ENCODE measurements around the gene CC2D2A.
A peak's percentile ranks its signal among the peaks of the same experiment; 100 is the strongest.

Gene CC2D2A

DNA sequence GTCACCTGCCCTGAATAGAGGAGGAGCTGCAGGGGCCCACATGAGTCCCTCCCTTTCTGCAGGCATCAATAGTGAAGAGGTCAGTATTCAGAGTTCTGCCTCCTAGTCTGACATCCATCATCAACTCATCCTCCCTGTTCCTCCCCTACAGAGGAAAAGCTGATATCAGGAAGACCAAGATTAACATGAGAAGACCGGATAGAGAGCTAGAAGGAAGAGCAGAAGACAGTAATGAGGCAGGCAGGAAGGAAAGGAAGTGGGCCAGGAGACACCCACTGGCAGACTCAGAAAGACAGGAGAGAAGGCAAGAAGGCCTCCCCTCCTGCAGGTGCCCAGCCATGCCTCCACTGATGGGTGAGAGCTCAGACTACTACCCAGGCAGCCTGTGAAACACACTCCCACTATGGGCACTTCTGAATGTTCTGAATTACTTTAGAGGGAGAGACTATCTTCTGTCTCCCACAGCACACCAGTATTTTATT is 74.6 kb downstream of the CC2D2A start:
- Histone ChIP-seq H3K4me1 (ENCODE audit: insufficient read depth, low read length) (peaks cover 20% of the 10 kb centered on the region; the same call in 1 of the 2 replicates), H3K27ac (ENCODE audit: low read length) (no peak overlapping the region), H3K27me3 (ENCODE audit: insufficient read depth, low read length) (no peaks in the 10 kb centered on the region), H3K4me3 (ENCODE audit: low read length) (peak overlapping the region; percentile 8; the same call in 1 of the 2 replicates), H3K9ac (ENCODE audit: low read depth, low read length) (no peak overlapping the region), H3K36me3 (ENCODE audit: insufficient read depth, low read depth, low read length) (peaks cover under 1% of the 10 kb centered on the region; the same call in 1 of the 2 replicates), H3K9me3 (ENCODE audit: insufficient read depth, low read depth, low read length) (no peaks in the 10 kb centered on the region)

DNA sequence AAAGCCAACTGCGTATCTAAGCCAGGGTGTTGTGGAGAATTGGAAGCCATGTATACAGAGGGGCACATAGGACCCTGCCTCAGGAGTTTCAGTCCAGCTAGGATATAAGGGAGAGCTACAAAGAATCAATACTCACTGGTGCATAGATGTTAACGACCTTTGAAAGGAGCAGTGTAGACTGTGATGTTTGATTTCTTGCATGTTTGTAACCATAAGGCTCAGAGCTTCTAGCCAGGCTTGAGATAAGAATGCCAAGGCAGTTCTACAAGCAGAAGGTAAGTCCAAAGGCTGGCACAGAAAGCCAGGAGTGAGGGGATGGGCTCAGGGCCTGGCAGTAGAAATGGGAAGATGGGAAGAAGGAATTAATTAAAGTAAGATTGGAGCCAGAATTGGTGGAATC is 75.7 kb downstream of the CC2D2A start:
- peaks cover 20% of the 10 kb centered on the region; the same call in 1 of the 2 replicates for H3K4me1 ChIP-seq (ENCODE audit: insufficient read depth, low read length)
- H3K27me3 ChIP-seq (ENCODE audit: insufficient read depth, low read length): no peaks in the 10 kb centered on the region
- no peaks in the 10 kb centered on the region for H3K36me3 ChIP-seq (ENCODE audit: insufficient read depth, low read depth, low read length)
- H3K9me3 ChIP-seq (ENCODE audit: insufficient read depth, low read depth, low read length): no peaks in the 10 kb centered on the region
- H3K9ac ChIP-seq (ENCODE audit: low read depth, low read length): no peak overlapping the region
- no peak overlapping the region for H3K27ac ChIP-seq (ENCODE audit: low read length)
- H3K4me3 ChIP-seq (ENCODE audit: low read length): no peak overlapping the region

DNA sequence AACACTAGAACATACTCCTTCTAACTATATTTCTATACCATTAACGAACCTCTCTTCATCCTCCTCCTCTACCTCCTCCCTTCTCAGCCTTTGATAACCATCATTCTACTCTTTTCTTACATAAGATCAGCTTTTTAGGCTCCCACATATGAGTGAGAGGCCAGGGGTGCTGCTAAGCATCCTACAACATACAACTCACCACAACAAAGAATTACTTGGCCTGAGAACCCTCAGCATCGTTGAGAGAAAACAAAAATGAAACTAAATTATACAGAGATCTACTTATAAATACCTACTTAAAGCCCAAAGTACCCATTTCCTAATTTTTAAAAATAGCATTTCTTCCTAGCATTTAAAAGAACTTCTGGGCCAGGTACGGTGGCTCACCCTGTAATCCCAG is 77.7 kb downstream of the CC2D2A start:
- Histone ChIP-seq H3K27me3 (ENCODE audit: insufficient read depth, low read length) (no peaks in the 10 kb centered on the region), H3K27ac (ENCODE audit: low read length) (no peak overlapping the region), H3K9ac (ENCODE audit: low read depth, low read length) (no peak overlapping the region), H3K36me3 (ENCODE audit: insufficient read depth, low read depth, low read length) (no peaks in the 10 kb centered on the region), H3K4me3 (ENCODE audit: low read length) (no peak overlapping the region), H3K9me3 (ENCODE audit: insufficient read depth, low read depth, low read length) (no peaks in the 10 kb centered on the region), H3K4me1 (ENCODE audit: insufficient read depth, low read length) (peaks cover 20% of the 10 kb centered on the region; the same call in 1 of the 2 replicates)

DNA sequence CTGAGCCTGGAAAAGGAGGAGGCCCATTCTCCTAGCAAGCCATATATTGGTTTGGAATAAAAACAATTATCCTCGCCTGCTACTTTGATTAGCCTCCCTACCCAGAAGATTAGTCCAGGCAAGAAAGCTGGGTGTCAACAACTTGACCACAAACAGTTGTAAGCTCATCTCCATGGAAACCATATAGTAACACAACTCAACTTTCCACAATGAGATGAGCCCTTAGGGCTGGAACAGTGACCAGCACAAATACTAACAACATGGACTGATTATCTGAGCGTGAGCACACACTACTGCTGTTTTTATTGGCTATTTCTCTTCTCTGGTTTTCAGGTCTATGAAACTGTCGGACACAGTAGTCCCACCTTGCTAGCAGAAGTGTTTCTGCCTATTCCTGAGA is 80.8 kb downstream of the CC2D2A start:
- Histone ChIP-seq H3K4me3 (ENCODE audit: low read length) (no peak overlapping the region), H3K36me3 (ENCODE audit: insufficient read depth, low read depth, low read length) (peaks cover 7% of the 10 kb centered on the region; the same call in 1 of the 2 replicates), H3K27me3 (ENCODE audit: insufficient read depth, low read length) (no peaks in the 10 kb centered on the region)

DNA sequence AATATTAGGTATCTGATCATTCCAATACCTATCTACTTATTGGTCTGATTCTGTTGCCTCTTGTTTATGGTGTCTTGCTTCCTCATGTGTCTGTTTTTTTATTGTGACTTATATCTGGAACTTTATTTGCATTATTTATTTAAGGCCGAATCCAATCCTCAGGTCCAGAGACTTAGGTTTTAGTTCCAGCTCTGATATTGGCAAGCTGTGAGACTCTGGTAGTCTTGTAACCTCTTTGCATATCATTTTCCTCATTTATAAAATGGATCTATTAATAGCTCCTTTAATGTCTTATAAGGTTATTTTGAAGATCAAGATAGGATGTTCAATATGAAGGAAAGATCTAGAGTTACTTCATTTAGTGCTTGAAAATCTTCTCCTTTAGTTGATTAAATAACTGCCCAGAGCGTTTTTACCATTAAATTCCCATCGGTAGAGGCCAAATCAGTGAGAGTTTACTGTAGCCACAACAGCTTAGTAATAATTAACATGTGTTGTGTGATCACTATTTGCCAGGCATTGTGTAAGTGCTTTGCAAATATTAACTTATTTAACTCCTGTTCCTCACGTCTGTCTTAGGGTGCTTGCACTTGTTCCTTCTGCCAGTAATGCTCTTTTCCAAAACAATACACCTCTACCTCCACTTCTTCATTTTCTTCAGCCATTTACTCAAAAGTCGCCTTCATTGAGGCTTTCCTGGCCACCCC is 82.2 kb downstream of the CC2D2A start:
- H3K4me3 ChIP-seq (ENCODE audit: low read length): no peak overlapping the region

More for the DNA sequence above, 80.8 kb downstream of the CC2D2A start:
- Histone ChIP-seq H3K9ac (ENCODE audit: low read depth, low read length) (no peak overlapping the region), H3K9me3 (ENCODE audit: insufficient read depth, low read depth, low read length) (no peaks in the 10 kb centered on the region), H3K27ac (ENCODE audit: low read length) (no peak overlapping the region), H3K4me1 (ENCODE audit: insufficient read depth, low read length) (no peaks in the 10 kb centered on the region)

DNA sequence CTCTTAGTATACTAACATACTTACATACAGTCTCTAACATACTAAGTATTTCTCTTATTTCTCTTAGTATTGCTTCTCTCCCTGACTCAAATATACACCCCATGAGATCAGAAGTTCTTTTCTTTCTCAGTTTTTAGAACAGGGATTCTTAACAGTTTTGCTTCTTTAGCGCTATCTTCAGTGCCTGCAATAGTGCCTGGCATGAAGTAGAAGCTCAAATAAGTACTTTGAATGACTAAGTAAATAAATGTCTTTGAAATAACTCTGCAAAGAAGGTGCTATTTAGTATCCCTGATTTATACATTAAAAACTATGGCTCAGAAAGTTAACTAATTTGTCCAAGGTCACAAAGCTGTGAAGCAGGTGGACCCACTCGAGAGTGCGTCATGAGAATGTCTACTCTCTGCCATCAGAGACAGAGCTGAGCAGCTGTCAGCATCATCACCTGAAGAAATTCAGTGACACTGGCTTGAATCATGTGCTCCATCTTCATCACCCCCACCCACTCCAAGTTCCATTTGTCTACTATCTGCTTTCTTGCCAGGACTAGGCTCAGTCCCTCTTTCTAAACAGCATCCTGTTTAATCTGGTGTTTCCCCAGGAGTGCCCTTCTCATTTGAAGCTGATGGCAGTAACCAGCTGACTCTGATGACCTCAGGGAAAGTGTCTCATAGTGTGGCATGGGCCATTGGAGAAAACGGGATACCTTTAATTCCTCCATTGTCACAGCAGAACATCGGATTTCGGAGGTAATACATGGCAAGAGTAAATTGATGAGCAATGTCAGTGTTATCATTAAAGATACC is 83.1 kb downstream of the CC2D2A start:
- Histone ChIP-seq H3K27ac (ENCODE audit: low read length) (no peak overlapping the region), H3K27me3 (ENCODE audit: insufficient read depth, low read length) (no peaks in the 10 kb centered on the region), H3K9ac (ENCODE audit: low read depth, low read length) (no peak overlapping the region), H3K4me3 (ENCODE audit: low read length) (no peak overlapping the region), H3K9me3 (ENCODE audit: insufficient read depth, low read depth, low read length) (no peaks in the 10 kb centered on the region), H3K36me3 (ENCODE audit: insufficient read depth, low read depth, low read length) (peaks cover 18% of the 10 kb centered on the region), H3K4me1 (ENCODE audit: insufficient read depth, low read length) (no peaks in the 10 kb centered on the region)

More for the DNA sequence above, 82.2 kb downstream of the CC2D2A start:
- Histone ChIP-seq H3K9me3 (ENCODE audit: insufficient read depth, low read depth, low read length) (no peaks in the 10 kb centered on the region), H3K27me3 (ENCODE audit: insufficient read depth, low read length) (no peaks in the 10 kb centered on the region), H3K36me3 (ENCODE audit: insufficient read depth, low read depth, low read length) (peaks cover 18% of the 10 kb centered on the region), H3K9ac (ENCODE audit: low read depth, low read length) (no peak overlapping the region), H3K4me1 (ENCODE audit: insufficient read depth, low read length) (no peaks in the 10 kb centered on the region), H3K27ac (ENCODE audit: low read length) (no peak overlapping the region)

DNA sequence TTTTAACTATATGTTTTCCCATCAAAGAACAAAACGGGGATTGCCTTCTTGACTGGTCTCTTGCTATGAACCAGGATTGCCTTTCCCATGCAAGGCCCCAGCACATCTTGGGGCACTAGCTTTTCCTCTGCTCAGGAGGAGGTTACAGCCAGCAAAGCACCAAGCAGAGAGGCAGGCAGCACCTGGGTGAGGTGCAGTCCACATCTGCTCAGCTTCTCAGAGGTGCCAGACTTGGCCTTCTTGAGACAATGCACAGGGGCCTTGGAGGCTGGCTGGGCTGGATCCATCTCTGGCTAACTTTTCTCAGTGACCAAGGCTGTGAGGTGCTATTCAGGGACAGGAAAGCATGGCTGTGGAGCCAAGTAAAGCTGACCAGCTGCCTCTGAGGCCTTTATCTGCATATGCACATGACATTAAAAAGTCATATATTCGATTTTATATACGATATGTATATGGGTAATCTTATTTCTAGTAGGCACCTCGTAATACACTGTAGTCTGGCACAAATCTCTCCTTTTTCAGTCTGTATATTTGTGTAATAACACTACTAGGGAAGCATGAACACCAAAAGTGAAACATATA is 86.9 kb downstream of the CC2D2A start:
- no peak overlapping the region for H3K4me3 ChIP-seq (ENCODE audit: low read length)
- H3K36me3 ChIP-seq (ENCODE audit: insufficient read depth, low read depth, low read length): peaks cover 18% of the 10 kb centered on the region
- H3K27ac ChIP-seq (ENCODE audit: low read length): no peak overlapping the region

DNA sequence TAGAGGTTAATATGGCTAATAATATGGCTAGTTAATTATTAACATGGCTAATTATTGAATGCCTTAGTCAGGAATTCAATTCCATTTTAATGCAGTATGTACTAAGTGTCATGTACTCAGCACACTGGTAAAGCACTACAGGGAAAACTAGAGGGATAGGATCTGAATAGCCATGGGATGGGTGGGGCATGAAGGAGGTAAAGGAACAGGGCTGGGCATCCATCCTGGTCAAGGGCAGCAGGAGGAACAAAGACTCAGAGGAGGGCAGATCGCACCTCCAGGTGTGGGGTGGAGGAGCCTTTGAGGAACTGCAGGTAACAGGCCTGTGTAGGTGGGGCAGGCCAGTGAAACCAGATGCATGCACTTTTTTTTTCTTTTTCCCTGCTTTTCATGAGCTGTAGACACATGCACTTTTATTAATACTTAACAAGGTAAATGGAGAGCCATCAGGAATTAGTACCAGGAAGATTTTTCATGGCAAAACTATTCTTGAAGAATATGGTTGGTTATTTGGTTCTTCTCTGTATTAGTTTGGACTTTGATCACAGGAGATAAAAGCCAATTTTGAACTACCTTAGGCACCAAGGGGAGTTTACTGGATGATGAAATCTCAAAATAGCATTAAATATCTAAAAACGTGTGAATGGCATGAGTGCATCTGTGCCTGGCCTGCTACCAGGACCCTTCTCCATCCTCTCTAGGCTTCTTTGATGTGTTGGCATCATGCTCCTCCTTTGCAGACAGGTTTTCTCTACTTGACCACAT is 88.3 kb downstream of the CC2D2A start:
- Histone ChIP-seq H3K36me3 (ENCODE audit: insufficient read depth, low read depth, low read length) (peaks cover 18% of the 10 kb centered on the region), H3K27me3 (ENCODE audit: insufficient read depth, low read length) (no peaks in the 10 kb centered on the region), H3K27ac (ENCODE audit: low read length) (no peak overlapping the region), H3K9me3 (ENCODE audit: insufficient read depth, low read depth, low read length) (no peaks in the 10 kb centered on the region), H3K4me1 (ENCODE audit: insufficient read depth, low read length) (no peaks in the 10 kb centered on the region), H3K9ac (ENCODE audit: low read depth, low read length) (no peak overlapping the region), H3K4me3 (ENCODE audit: low read length) (no peak overlapping the region)

More for the DNA sequence above, 86.9 kb downstream of the CC2D2A start:
- Histone ChIP-seq H3K9me3 (ENCODE audit: insufficient read depth, low read depth, low read length) (no peaks in the 10 kb centered on the region), H3K4me1 (ENCODE audit: insufficient read depth, low read length) (no peaks in the 10 kb centered on the region), H3K9ac (ENCODE audit: low read depth, low read length) (no peak overlapping the region), H3K27me3 (ENCODE audit: insufficient read depth, low read length) (no peaks in the 10 kb centered on the region)

DNA sequence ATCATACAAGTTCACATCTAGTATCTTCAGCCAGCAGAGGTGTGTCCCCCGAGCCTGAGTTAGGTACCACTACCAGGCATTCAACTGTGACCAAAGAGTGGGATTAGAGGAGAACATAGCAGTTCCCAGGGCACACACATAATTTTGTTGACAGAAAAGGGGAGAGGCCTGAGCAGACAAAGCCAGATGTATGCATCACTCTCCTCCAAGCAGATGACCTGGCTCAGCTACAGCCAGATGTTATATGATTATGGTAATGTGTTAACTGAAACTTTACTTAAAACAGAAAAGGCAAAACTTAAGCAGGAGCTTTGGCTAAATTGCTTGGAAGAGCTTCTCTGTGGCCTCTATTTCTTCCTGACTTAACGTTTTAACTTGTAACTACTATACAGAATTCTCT is 88.9 kb downstream of the CC2D2A start:
- H3K36me3 ChIP-seq (ENCODE audit: insufficient read depth, low read depth, low read length): peaks cover 18% of the 10 kb centered on the region
- H3K9me3 ChIP-seq (ENCODE audit: insufficient read depth, low read depth, low read length): no peaks in the 10 kb centered on the region
- no peak overlapping the region for H3K27ac ChIP-seq (ENCODE audit: low read length)
- H3K27me3 ChIP-seq (ENCODE audit: insufficient read depth, low read length): no peaks in the 10 kb centered on the region
- H3K4me1 ChIP-seq (ENCODE audit: insufficient read depth, low read length): no peaks in the 10 kb centered on the region
- no peak overlapping the region for H3K4me3 ChIP-seq (ENCODE audit: low read length)
- no peak overlapping the region for H3K9ac ChIP-seq (ENCODE audit: low read depth, low read length)

DNA sequence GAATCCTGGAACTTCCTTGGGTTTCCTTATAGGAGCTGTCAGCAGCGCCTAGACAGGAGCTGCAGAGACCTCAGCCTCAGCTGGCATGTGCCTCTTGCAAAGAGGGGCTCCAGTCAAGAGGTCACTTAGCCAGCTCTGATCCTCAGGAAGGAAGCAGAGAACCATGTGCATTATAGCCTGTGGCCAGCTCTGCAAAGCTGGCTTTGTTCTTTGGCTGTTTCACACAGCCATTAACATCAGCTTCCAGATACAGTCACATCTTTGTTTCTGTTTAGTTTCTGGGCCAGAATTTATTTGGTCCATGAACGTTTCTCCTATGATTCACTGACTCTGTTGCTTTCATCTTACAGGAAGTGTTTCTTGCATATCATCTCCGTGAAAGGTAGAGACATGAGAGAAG is 92.4 kb downstream of the CC2D2A start:
- no peaks in the 10 kb centered on the region for H3K9me3 ChIP-seq (ENCODE audit: insufficient read depth, low read depth, low read length)
- H3K36me3 ChIP-seq (ENCODE audit: insufficient read depth, low read depth, low read length): no peaks in the 10 kb centered on the region; the same call in 1 of the 2 replicates
- H3K9ac ChIP-seq (ENCODE audit: low read depth, low read length): no peak overlapping the region
- no peak overlapping the region for H3K4me3 ChIP-seq (ENCODE audit: low read length)
- H3K27me3 ChIP-seq (ENCODE audit: insufficient read depth, low read length): no peaks in the 10 kb centered on the region
- H3K4me1 ChIP-seq (ENCODE audit: insufficient read depth, low read length): no peaks in the 10 kb centered on the region
- no peak overlapping the region for H3K27ac ChIP-seq (ENCODE audit: low read length)

DNA sequence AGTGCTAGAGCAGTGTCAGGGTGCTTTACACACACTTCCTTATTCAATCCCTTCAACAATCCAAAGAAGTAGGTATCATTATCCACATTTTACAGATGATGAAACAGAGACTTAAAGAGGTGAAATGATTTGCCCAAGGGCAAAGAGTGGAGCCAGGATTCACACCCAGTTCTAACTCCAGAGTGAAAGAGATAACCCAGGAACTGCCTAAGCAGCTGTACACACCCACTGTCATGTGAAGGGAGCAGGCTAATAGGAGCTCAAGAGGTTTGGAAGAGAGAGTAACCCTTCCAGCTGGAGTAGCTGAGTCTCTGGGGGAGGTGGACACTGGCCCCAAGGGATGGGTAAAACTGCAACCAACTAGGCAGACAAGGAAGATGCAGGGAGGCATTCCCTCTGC is 92.9 kb downstream of the CC2D2A start:
- H3K36me3 ChIP-seq (ENCODE audit: insufficient read depth, low read depth, low read length): no peaks in the 10 kb centered on the region; the same call in 1 of the 2 replicates
- H3K27me3 ChIP-seq (ENCODE audit: insufficient read depth, low read length): no peaks in the 10 kb centered on the region
- H3K9ac ChIP-seq (ENCODE audit: low read depth, low read length): no peak overlapping the region
- H3K4me3 ChIP-seq (ENCODE audit: low read length): no peak overlapping the region
- H3K4me1 ChIP-seq (ENCODE audit: insufficient read depth, low read length): no peaks in the 10 kb centered on the region
- no peaks in the 10 kb centered on the region for H3K9me3 ChIP-seq (ENCODE audit: insufficient read depth, low read depth, low read length)
- H3K27ac ChIP-seq (ENCODE audit: low read length): no peak overlapping the region

Measured in iPS-20b (cell line).